Activated CD8-positive, alpha-beta memory T cell treated with anti-CD3 and anti-CD28 coated beads for 1 hour (primary cell): ENCODE data around the gene WDR45.
A peak's percentile ranks its signal among the peaks of the same experiment; 100 is the strongest.

Source experiments
- DNase-seq, 2 donors: peaks; one replicate each; pipeline ENCODE4 v3.0.0-alpha.2; 2020; ENCODE audit warnings: low read depth in 1 of 2; ENCODE audit errors: extremely low read depth in 1 of 2

The WDR45 gene

GRCh38 chrX:49053223-49054072, 26.2 kb downstream of the WDR45 start:
- DNase-seq: peak; percentile 34 to 41

GRCh38 chrX:49043987-49044281, 35.8 kb downstream of the WDR45 start:
- no peak for DNase-seq

- peak; percentile 82 to 92 for DNase-seq
Measured at GRCh38 chrX:49043220-49043986, 36.3 kb downstream of the WDR45 start, which contains the start of gene TFE3. TFE3 (minus strand) TSS chrX:49043357; CDS start chrX:49043226, 131 bp downstream.

- no peak for DNase-seq
Measured at GRCh38 chrX:49042581-49043219, 37.0 kb downstream of the WDR45 start.

- DNase-seq: no peak
Measured at GRCh38 chrX:49041744-49042580, 37.7 kb downstream of the WDR45 start.

- no peak for DNase-seq
Measured at GRCh38 chrX:49040376-49040955, 39.2 kb downstream of the WDR45 start.

- DNase-seq: peak in 1 of 2 donors; percentile 1
Measured at GRCh38 chrX:49039598-49040375, 39.9 kb downstream of the WDR45 start.

- no peak for DNase-seq
Measured at GRCh38 chrX:49037883-49038475, 41.7 kb downstream of the WDR45 start.

GRCh38 chrX:49030283-49030682, 49.4 kb downstream of the WDR45 start:
- DNase-seq: no peak

GRCh38 chrX:49029876-49030275, 49.8 kb downstream of the WDR45 start:
- no peak for DNase-seq
